B cell (primary cell): Measurements from ENCODE around the gene LAMA4.
A peak's percentile ranks its signal among the peaks of the same experiment; 100 is the strongest.

Experiments used
- EZH2 ChIP-seq: IDR thresholded peaks from 2 replicates; pipeline ENCODE4 v1.6.1; 2012; ENCODE audit warnings: borderline replicate concordance, low read depth, mild to moderate bottlenecking, moderate library complexity, low read length; ENCODE audit not compliant: insufficient read depth, poor library complexity, severe bottlenecking
- TF ChIP-seq, protein P1 (sequence below): fragments of 200-600 bp; IDR thresholded peaks from one replicate; pipeline ENCODE4 v1.8.0; 2022; ENCODE audit warnings: antibody characterized with exemption, mild to moderate bottlenecking

DNA sequence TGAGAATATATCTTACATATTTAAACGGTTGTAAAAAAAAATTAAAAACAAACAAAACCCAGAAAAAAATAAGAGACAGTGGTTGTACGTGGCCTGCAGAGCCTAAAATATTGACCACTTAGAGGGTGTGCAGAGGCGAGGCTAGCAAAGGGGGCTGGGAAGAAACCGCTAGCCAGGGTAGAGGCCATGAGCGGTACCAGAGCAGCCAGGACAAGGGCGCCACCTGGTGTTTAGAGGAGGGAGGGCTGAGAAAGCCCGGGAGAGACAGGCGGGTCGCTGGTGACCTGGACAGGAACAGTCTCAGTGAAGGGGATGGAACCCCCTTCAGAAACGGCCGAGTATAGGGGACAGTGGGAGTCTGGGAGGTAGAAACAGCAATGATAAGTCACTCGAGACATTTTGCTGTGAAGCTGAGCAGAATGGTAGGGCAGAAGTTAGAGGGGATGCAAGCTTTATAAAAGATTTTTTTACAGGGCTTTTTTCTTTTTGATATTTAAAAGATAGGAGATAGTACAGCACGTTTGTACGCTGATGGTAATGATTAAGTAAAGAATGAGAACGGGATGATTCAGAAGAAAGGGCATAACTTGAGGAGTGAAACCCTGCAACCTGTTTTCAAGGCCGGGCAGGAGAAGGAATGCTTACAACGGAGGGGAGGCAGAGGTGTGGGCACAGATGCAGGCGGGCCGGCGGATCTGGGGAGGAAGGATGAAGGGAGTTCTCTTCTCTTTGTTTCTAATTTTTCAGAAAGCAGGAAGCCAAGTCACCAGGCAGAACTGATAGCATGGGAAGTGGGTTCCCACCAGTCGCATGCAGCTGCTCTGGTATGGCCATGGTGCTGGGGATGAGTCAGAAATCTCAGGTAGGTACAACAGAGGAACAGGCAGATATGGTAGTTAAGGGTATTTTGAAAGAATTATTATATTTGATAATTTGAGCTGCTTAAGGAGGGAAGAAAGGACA, 90.8 kb downstream of the LAMA4 start:
- TF ChIP-seq, protein P1, sequence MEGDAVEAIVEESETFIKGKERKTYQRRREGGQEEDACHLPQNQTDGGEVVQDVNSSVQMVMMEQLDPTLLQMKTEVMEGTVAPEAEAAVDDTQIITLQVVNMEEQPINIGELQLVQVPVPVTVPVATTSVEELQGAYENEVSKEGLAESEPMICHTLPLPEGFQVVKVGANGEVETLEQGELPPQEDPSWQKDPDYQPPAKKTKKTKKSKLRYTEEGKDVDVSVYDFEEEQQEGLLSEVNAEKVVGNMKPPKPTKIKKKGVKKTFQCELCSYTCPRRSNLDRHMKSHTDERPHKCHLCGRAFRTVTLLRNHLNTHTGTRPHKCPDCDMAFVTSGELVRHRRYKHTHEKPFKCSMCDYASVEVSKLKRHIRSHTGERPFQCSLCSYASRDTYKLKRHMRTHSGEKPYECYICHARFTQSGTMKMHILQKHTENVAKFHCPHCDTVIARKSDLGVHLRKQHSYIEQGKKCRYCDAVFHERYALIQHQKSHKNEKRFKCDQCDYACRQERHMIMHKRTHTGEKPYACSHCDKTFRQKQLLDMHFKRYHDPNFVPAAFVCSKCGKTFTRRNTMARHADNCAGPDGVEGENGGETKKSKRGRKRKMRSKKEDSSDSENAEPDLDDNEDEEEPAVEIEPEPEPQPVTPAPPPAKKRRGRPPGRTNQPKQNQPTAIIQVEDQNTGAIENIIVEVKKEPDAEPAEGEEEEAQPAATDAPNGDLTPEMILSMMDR: peak; percentile 99
- no peak for TF ChIP-seq EZH2
